ENCODE measurements around the gene CSTA.

Gene CSTA

GRCh38 chr3:122295266-122296062, 29.6 kb upstream of the CSTA start:
- Mint-ChIP-seq H3K4me1 (peaks cover 5% of the 10 kb centered on the region), H3K9me3 (peaks cover 2% of the 10 kb centered on the region), H3K27ac (no peak overlapping the region), H3K27me3 (ENCODE audit: low read depth) (no peaks in the 10 kb centered on the region), H3K36me3 (ENCODE audit: low read depth) (no peaks in the 10 kb centered on the region), H3K4me3 (no peak overlapping the region)
- no peak for TF ChIP-seq CTCF (IDR thresholded peaks at IDR 0.05; ENCODE audit: unreplicated experiment in 3 of 3)

DNA sequence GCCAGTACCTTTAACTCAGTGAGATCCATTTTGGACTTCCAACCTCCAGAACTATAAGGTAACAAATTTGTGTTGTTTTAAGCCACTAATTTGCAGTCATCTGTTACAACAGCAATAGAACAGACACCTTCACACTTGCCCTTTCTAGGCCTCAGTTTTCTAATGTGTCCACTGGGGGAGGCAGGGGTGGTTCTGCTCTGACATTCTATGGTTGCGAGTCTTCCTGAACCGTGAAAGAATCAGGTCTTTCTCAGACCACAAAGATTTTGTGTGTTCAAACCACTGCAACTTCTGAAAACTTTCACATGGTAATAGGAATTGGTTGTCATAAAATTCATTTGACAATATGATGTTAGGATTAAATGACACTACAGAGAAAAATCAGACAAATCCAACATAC, 26.8 kb upstream of the CSTA start:
- H3K4me1 Mint-ChIP-seq, result peaks cover 5% of the 10 kb centered on the region
- H3K36me3 Mint-ChIP-seq (ENCODE audit: low read depth), result no peaks in the 10 kb centered on the region
- no peak overlapping the region for H3K27ac Mint-ChIP-seq
- H3K9me3 Mint-ChIP-seq, result peaks cover 2% of the 10 kb centered on the region
- H3K27me3 Mint-ChIP-seq (ENCODE audit: low read depth), result no peaks in the 10 kb centered on the region
- no peak overlapping the region for H3K4me3 Mint-ChIP-seq
- no peak for TF ChIP-seq CTCF (IDR thresholded peaks at IDR 0.05; ENCODE audit: unreplicated experiment in 3 of 3)

DNA sequence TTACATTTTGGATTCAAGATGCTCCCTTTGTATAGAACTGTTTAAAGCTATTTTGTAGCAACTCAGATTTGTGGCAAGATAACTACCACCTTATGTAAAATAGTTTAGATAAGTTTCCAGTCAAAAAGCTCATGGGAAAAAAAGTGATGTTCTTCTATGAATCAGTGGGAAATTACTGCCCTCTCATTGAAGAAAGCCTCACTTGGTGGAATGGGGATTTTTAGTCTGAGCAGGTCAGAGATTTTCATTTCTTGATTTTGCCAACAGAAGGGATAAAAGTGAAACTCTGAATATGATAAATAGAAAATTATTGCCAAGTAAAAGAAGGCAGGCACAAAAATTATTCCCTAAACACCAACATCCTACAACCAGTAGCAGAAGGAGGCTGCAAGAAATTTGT, 25.8 kb upstream of the CSTA start:
- Mint-ChIP-seq H3K9me3 (peaks cover 2% of the 10 kb centered on the region), H3K4me3 (no peak overlapping the region), H3K27ac (no peak overlapping the region), H3K27me3 (ENCODE audit: low read depth) (no peaks in the 10 kb centered on the region), H3K4me1 (no peaks in the 10 kb centered on the region), H3K36me3 (ENCODE audit: low read depth) (no peaks in the 10 kb centered on the region)
- TF ChIP-seq CTCF (IDR thresholded peaks at IDR 0.05; ENCODE audit: unreplicated experiment in 3 of 3), result no peak

- H3K4me1 Mint-ChIP-seq, result no peaks in the 10 kb centered on the region
- no peaks in the 10 kb centered on the region for H3K27me3 Mint-ChIP-seq (ENCODE audit: low read depth)
- H3K27ac Mint-ChIP-seq, result no peak overlapping the region
- no peaks in the 10 kb centered on the region for H3K36me3 Mint-ChIP-seq (ENCODE audit: low read depth)
- peak; percentile 26 to 51 (median 43) for TF ChIP-seq CTCF (IDR thresholded peaks at IDR 0.05; ENCODE audit: unreplicated experiment in 3 of 3)
- no peak overlapping the region for H3K4me3 Mint-ChIP-seq
- H3K9me3 Mint-ChIP-seq, result peaks cover 2% of the 10 kb centered on the region
Observed at GRCh38 chr3:122299872-122300460, 25.1 kb upstream of the CSTA start.

- Mint-ChIP-seq H3K36me3 (ENCODE audit: low read depth) (no peaks in the 10 kb centered on the region), H3K27ac (no peak overlapping the region)
Observed at GRCh38 chr3:122301063-122301462, 24.0 kb upstream of the CSTA start.

More at GRCh38 chr3:122301063-122301462, 24.0 kb upstream of the CSTA start:
- no peaks in the 10 kb centered on the region for H3K27me3 Mint-ChIP-seq (ENCODE audit: low read depth)
- peaks cover 2% of the 10 kb centered on the region for H3K9me3 Mint-ChIP-seq
- no peak overlapping the region for H3K4me3 Mint-ChIP-seq
- no peaks in the 10 kb centered on the region for H3K4me1 Mint-ChIP-seq
- no peak for TF ChIP-seq CTCF (IDR thresholded peaks at IDR 0.05; ENCODE audit: unreplicated experiment in 3 of 3)
